Activated CD8-positive, alpha-beta memory T cell treated with anti-CD3 and anti-CD28 coated beads, Interleukin-2, amount 50 U/mL, for 24 hours (primary cell): ENCODE measurements around the gene ZNF547.
A peak's percentile ranks its signal among the peaks of the same experiment; 100 is the strongest.
"Not testable (repeated sequence)": the region's sequence is repeated elsewhere in the genome, so short reads cannot be mapped to it uniquely, and the experiment has no call there.

Experiments used
- DNase-seq: peaks from one replicate; pipeline ENCODE4 v3.0.0-alpha.2; 2020; ENCODE audit errors: extremely low read depth

ZNF547 gene

GRCh38 chr19:57374647-57375046, 11.3 kb downstream of the ZNF547 start:
- not testable (repeated sequence) for DNase-seq

GRCh38 chr19:57376151-57376550, 12.8 kb downstream of the ZNF547 start:
- no peak for DNase-seq

- DNase-seq: no peak
Measured at GRCh38 chr19:57377498-57378146, 14.3 kb downstream of the ZNF547 start.

- no peak for DNase-seq
Measured at GRCh38 chr19:57380923-57381322, 17.6 kb downstream of the ZNF547 start.

- no peak for DNase-seq
Measured at GRCh38 chr19:57382806-57383488, 19.6 kb downstream of the ZNF547 start.

- no peak for DNase-seq
Measured at GRCh38 chr19:57389194-57389729, 25.9 kb downstream of the ZNF547 start.

- peak; percentile 98 for DNase-seq
Measured at GRCh38 chr19:57389730-57390598, 26.6 kb downstream of the ZNF547 start, which contains the start of gene ZNF548. ZNF548 (plus strand) TSS chr19:57389854; CDS start chr19:57390100, 246 bp downstream.

- no peak for DNase-seq
Measured at GRCh38 chr19:57395710-57396109, 32.4 kb downstream of the ZNF547 start.

- no peak for DNase-seq
Measured at GRCh38 chr19:57398868-57399267, 35.5 kb downstream of the ZNF547 start.

- DNase-seq: no peak
Measured at GRCh38 chr19:57403737-57404563, 40.6 kb downstream of the ZNF547 start.

- DNase-seq: peak; percentile 39
Measured at GRCh38 chr19:57406516-57407123, 43.3 kb downstream of the ZNF547 start.

GRCh38 chr19:57410877-57411671, 47.7 kb downstream of the ZNF547 start, which contains the start of gene ZNF17:
ZNF17 (plus strand) TSS chr19:57411161; CDS start chr19:57413616, 2,455 bp downstream.
- DNase-seq: peak; percentile 85

- DNase-seq: no peak
Measured at GRCh38 chr19:57419439-57419838, 56.1 kb downstream of the ZNF547 start.

- DNase-seq: no peak
Measured at GRCh38 chr19:57421037-57421436, 57.7 kb downstream of the ZNF547 start.
